Measurements from ENCODE around the gene ATAD3C.
"Not testable (repeated sequence)": the region's sequence is repeated elsewhere in the genome, so short reads cannot be mapped to it uniquely, and the experiment has no call there.

ATAD3C gene

GRCh38 chr1:1432274-1432950 lies 17.1 kb upstream of the ATAD3C start:
- peak; percentile 56 for DNase-seq

- peak; percentile 72 for DNase-seq
Observed at GRCh38 chr1:1432951-1433803, 16.3 kb upstream of the ATAD3C start.

- DNase-seq = peak; percentile 62
Observed at GRCh38 chr1:1433804-1434130, 15.7 kb upstream of the ATAD3C start.

GRCh38 chr1:1434131-1434823 lies 15.2 kb upstream of the ATAD3C start:
- DNase-seq = peak; percentile 54

DNA sequence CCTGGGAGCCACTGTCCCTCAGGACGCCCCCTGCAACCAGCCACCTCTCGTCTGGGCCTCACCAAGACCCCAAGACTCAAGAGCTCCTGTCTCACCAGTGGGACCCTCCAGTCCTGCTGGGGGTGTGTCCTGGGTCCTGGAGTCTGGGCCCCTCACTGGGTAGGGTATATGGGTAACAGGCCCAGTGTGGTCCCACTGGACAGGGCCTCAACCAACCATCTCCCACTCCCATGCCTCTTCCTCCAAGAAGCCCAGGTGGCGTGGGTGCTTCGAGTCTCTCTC lies 14.7 kb upstream of the ATAD3C start:
- no peak for DNase-seq

DNA sequence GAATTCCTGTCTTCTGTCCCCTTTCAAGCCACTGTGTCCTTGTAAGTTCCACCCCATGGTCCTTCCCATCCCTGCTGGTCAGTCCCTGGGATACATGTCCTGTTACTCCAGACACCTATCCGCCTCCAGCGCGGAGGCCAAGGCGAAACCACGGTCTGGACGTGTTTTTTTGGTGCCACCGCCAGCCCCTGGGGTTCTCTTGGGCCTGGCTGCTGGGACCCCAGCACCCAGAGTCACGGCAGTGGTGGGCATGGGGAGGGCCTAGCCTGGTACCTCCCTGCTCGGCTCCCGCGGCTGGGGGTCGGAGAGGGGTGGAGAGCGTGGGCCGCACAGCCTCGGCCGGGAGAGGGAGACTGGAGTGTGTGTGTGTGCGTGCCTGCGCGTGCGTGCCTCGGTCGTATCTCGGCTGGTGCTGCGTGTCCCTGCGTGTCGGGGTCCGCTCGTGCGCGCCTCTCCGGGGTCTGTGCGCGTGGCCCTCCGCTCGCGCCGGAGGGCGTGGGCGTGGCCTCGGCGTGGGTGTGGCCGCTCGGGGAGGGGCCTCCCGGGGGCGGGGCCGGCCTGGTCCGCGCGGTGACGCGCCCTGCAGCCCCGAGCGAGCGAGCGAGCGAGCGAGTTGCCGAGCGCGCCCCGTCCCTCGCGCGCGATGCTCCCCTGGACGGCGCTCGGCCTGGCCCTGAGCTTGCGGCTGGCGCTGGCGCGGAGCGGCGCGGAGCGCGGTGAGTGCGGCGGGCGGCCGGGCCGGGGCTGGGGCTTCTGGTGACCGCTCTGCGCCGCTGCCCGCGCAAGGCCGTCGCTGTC lies 14.2 kb upstream of the ATAD3C start, which contains the start of gene VWA1:
TSS of gene VWA1 (plus strand) at position 585 of the 798 bp plus-strand sequence. CDS start at position 644, 59 bp downstream.
- peak; percentile 83 for DNase-seq

DNA sequence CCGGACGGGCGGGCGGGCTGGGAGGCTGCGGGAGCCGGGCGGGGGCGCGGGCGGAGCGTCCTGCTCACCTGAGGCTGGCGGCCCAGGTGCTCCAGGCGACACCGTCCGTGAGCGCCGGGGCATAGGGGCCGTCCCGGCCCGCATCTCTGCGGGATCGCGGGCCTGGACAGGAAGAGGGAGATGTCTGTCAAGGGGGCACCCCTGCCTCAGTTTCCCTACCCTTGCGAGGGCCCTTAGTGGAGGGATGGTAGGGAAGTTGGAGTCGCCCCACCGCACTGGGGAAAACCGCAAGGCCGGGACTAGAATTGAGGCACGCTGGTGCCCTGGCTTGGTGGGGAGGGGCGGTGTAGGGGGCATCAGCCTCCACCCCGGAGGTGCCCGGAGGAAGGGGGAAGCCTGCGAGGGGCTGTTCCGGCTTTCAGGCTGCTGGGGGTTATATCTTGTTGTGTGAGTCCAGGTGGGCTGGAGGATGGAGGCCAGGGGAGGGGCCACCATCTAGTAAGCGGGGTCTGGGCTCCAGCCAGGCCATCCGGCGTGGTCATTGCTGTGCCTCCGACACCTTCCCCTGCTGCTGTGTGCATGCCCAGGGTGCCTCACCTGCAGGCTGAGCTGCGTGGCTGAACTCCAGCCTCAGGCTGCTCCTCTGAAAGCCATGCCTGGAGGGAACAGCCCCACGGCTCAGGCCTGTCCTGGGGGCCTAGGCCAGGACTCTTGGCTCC lies 13.4 kb upstream of the ATAD3C start:
- no peak for DNase-seq

DNA sequence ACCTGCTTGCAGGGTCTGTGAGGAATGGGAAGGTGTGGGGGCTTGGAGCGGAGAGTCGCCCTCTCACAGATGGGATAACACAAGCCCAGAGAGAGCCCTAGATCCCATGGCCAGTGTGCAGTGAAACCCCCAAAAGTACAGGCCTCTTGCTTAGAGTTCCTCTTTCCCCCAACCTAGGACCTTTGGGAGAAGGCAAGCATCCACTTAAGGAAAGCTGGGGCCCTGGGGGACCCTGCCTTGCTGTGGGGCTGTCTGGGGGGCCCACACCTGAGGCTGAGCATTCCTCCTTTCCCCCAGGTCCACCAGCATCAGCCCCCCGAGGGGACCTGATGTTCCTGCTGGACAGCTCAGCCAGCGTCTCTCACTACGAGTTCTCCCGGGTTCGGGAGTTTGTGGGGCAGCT lies 12.9 kb upstream of the ATAD3C start:
- DNase-seq = no peak

DNA sequence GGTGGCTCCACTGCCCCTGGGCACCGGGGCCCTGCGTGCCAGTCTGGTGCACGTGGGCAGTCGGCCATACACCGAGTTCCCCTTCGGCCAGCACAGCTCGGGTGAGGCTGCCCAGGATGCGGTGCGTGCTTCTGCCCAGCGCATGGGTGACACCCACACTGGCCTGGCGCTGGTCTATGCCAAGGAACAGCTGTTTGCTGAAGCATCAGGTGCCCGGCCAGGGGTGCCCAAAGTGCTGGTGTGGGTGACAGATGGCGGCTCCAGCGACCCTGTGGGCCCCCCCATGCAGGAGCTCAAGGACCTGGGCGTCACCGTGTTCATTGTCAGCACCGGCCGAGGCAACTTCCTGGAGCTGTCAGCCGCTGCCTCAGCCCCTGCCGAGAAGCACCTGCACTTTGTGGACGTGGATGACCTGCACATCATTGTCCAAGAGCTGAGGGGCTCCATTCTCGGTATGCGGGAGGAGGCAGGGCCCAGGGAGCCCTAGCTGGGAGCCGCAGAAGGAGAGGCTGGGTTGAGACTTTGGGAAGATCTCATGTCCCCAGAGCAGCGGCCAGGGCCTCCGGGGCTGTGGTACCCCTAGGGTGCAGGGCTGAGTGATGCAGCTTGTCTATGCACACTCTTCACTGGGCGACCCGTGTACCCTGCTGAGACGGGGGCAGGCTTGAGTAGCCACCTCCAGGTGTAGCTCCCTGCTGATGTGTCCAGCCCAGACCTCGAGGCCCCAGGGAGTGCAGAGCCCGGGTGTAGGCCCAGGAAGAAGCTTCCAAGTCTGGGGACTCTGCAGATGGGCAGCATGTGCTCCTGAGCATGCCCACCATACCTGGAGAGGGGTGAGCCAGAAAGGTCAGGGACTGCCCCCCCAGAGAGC lies 12.2 kb upstream of the ATAD3C start:
- no peak for DNase-seq

DNA sequence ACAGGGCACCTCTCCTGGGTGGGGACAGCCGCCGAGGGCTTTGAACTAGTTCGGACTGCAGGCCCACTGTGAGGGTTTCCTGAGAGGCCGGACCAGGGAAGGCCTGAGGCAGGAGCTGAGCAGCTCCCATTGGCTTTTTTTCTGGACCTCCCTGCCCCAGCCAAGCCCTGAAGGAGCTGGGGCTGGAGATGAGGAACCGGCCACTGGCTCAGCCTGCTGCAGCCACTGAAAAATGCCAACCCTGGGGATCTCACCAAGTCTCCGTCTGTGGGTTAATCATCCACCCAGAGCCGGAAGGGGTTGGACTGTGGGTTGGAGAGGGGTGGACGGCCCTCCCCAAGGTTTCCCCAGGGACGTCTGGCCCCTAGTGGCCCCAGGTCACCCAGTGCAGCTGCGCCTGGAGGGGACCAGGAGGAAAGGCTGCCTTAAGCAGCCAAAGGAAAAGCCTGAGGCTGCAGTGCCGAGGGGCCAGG lies 11.5 kb upstream of the ATAD3C start:
- DNase-seq = no peak

DNA sequence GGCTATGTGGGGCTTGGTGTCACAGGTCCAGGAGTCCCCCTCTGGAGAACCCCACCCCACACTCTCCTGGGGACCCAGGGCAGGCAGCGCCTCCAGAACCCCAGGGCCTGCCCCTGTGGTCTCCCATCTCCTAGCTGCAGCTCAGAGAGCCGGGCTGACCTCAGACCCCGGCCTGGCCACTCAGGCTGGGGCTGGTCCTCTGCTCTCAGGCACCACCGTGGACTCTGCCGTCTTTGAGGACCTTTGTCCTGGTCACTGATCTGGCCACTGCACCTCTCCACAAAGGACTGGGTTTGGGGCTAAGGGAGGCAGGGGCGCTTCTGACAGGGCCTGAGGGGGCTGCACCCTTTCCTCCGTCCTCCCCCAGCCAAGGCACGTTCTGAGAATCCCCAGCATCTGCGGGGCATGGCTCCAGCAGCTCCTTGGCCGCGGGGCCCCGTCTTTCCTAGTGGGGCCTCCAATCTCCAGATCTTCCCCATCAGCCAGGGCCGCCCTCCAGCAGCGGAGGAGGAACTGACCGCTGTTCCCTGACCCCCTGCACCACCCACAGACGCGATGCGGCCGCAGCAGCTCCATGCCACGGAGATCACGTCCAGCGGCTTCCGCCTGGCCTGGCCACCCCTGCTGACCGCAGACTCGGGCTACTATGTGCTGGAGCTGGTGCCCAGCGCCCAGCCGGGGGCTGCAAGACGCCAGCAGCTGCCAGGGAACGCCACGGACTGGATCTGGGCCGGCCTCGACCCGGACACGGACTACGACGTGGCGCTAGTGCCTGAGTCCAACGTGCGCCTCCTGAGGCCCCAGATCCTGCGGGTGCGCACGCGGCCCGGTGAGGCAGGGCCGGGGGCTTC lies 10.7 kb upstream of the ATAD3C start:
- no peak for DNase-seq

GRCh38 chr1:1439546-1440261 lies 9.8 kb upstream of the ATAD3C start:
- DNase-seq = no peak

- no peak for DNase-seq
Observed at GRCh38 chr1:1440262-1441001, 9.1 kb upstream of the ATAD3C start.

DNA sequence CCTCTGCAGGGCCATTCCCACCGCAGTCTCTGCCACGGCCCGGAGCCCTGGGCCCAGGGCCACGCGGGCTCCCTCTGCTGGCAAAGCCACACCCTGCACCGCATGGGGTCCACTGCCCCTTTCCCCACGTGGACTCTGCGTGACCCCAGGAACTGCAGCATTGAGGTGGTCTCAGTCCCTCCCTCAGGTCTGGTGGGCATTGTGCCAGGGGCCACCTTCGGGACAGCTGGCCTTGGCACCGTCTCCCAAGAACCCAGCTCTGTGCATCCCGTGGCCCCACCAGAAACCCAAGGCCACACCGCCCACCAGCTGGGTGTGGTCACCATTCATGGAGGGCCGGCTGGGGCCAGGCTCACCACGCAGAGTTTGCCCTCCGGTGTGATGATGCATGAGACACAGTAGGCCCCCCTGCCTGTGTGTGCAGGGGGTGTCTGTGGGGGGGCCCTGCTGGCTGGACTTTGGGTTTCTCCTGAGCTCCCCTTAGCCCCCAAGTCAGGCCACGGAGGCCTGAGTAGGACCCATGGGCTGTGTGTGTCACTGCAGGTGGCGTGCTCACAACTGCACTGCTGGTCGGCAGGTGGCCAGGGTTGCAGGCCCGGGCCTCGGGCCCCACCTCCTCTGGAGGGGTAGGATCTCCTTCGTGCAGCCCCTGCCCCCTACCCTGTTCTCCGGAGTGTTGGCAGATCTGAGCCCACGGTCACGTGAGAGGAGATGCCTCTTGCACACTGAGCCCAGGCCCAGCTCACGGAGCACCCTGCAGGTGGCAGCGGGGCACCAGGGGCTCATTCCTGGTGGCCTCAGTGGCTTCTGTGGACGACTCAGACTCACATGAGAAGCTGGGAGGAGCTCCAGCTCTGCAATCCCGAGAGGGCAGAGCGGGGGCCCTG lies 8.2 kb upstream of the ATAD3C start:
- peak; percentile 68 for DNase-seq

DNA sequence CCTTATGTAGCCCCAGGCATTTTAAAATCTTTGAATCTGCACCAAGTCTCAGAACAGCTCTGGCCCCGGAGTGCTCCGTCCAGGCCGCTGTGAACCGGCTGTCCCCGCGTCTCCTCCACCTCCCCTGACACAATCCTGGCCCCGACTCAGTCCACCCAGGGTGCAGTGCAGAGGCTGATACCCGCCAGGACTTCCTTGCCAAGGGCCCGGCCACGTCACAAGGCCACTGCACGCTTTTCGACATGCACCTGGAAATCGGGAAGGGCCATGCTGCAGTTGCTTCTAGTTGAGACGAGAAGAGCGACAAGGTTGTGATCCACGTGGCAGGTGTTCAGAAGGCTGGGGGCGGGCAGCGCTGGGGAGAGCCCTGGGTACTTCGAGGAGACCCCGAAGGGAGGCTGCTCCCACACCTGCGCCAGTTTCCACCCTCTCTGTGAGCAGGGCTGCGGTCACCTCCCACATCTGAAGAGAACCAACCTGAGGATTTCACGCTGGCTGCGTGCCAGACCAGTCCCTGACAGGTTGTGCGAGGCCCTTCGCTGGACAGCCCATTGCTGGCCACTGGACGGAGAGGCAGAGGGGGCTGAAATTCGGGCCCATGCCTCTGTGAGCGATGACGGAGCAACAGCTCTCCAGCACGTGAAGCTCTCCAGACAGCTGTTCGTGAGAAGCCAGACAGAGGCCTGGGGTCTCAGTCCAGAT lies 7.3 kb upstream of the ATAD3C start:
- DNase-seq = no peak

DNA sequence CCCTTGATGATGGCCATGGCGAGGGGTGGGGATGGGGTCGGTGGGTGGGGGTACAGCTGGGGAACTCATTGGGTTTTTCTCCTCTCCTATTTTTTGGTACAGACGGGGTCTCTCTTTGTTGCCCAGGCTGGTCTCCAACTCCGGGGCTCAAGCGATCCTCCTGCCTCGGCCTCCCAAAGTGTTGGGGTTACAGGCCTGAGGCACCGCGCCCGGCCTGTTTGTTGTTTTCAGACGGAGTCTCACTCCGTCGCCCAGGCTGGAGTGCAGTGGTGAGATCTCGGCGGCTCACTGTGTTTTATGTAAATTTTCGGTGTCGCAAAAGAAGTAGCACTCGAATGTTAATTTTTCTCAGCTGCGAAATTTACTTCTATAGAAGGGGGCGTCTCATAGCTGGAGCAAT lies 2.9 kb upstream of the ATAD3C start:
- DNase-seq = not testable (repeated sequence)

DNA sequence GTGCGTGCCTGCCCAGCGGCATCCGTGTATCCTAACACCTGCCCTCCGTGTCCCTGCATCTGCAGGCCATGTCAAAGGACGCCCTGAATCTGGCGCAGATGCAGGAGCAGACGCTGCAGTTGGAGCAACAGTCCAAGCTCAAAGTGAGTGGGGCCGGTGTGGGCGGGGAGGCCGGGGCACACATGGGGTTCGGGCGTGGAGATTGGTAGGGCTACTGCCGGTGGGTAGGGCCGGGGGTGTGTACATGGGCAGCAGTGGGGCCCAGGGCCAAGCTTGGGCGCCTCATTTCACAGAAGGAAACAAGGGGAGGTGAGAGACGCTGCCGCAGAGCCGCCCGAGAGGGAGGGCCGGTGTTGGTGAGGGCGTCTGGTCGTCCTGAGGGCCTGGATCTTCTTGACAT lies 1.1 kb downstream of the ATAD3C start:
- not testable (repeated sequence) for DNase-seq
